Mesodermal cell (in vitro differentiated cells): ENCODE results near the gene C3orf49.

ENCODE experiments used
- H3K27ac ChIP-seq: 2 replicates; pipeline ENCODE4 v1.7.0; 2013; ENCODE audit warnings: mild to moderate bottlenecking, low read depth, low read length, moderate library complexity; ENCODE audit not compliant: severe bottlenecking
- H3K36me3 ChIP-seq: 2 replicates; pipeline ENCODE4 v1.7.1; 2013; ENCODE audit warnings: mild to moderate bottlenecking, low read length, moderate library complexity; ENCODE audit not compliant: control insufficient read depth, insufficient read depth
- H3K4me1 ChIP-seq: one replicate; pipeline ENCODE4 v1.7.1; 2013; ENCODE audit warnings: mild to moderate bottlenecking, low read length; ENCODE audit not compliant: insufficient read depth, control insufficient read depth, poor library complexity, severe bottlenecking
- H3K4me3 ChIP-seq: 2 replicates; pipeline ENCODE4 v1.7.0; 2013; ENCODE audit warnings: low read length, control low read depth, mild to moderate bottlenecking; ENCODE audit not compliant: insufficient read depth, poor library complexity, severe bottlenecking; ENCODE audit errors: extremely low read depth
- H3K9me3 ChIP-seq: 2 replicates; pipeline ENCODE4 v1.7.1; 2013; ENCODE audit warnings: mild to moderate bottlenecking, low read length, moderate library complexity; ENCODE audit not compliant: control insufficient read depth
- WGBS, 2 experiments: methylation state at CpG; one replicate each; pipeline ENCODE4 v1.1.5; 2013; ENCODE audit warnings: missing lambda C conversion rate in 2 of 2; ENCODE audit not compliant: insufficient coverage in 2 of 2; 5-methylcytosine and 5-hydroxymethylcytosine counted together

The C3orf49 gene

GRCh38 chr3:63809607-63810006, 9.5 kb upstream of the C3orf49 start:
- WGBS, 2 experiments: 83 to 95% methylated on average over 4 of the region's 6 CpGs
- no peaks in the 10 kb centered on the region for H3K36me3 ChIP-seq
- H3K27ac ChIP-seq: no peak overlapping the region
- no peaks in the 10 kb centered on the region for H3K4me1 ChIP-seq
- H3K4me3 ChIP-seq: no peak overlapping the region
- peaks cover 4% of the 10 kb centered on the region for H3K9me3 ChIP-seq

DNA sequence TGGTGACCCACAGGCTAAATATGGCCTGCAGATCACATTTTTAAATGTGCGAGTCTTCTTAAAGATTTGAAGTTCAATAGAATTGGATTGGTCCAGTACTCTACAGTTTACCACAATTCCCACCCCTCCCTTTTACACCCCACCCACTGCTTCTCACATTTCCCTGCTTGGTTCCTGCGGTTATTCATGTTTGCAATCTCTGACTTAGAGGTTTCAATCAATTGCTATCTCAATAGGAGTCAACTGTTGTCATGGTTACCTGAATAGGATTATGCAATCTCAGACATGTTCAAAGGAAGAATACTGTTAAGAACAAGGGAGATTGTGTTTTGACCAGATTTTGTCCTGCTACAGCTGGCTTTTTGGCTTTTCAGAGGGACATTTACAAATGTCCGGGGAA, 4.9 kb upstream of the C3orf49 start:
- no peaks in the 10 kb centered on the region for H3K9me3 ChIP-seq
- H3K4me1 ChIP-seq: no peaks in the 10 kb centered on the region
- H3K36me3 ChIP-seq: no peaks in the 10 kb centered on the region
- H3K4me3 ChIP-seq: no peak overlapping the region
- no peak overlapping the region for H3K27ac ChIP-seq
- WGBS, 2 experiments: 70 to 80% methylated on average over 1 of the region's 3 CpGs

DNA sequence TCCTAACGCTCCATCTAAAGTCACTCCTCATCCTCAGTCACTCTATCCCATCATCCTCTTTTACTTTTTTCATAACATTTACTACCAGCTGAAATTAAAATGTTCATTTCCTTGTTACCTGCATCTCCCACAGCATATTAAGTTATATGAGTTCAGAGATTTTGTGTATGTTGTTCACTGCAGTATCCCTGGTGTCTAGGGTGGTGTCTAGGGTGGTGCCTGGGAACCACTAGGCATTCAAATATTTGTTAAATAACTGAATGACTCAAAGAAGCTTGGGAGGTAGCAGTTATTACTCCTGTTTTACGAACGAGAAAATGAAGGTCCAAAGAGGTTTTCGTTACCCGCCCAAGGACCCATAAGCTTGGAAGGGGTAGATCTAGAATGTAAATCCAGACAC, 1.9 kb upstream of the C3orf49 start:
- no peaks in the 10 kb centered on the region for H3K4me1 ChIP-seq
- H3K9me3 ChIP-seq: no peaks in the 10 kb centered on the region
- WGBS, 2 experiments: 100% methylated on average over 1 to 3 of the region's 5 CpGs
- H3K4me3 ChIP-seq: no peak overlapping the region
- H3K36me3 ChIP-seq: no peaks in the 10 kb centered on the region
- no peak overlapping the region for H3K27ac ChIP-seq

GRCh38 chr3:63818282-63819150, 583 bp upstream of the C3orf49 start:
- no peak overlapping the region for H3K27ac ChIP-seq
- H3K4me3 ChIP-seq: no peak overlapping the region
- no peaks in the 10 kb centered on the region for H3K36me3 ChIP-seq
- H3K4me1 ChIP-seq: no peaks in the 10 kb centered on the region
- H3K9me3 ChIP-seq: no peaks in the 10 kb centered on the region
- 29 to 100% methylated on average over 3 to 6 of the region's 10 CpGs for WGBS, 2 experiments

DNA sequence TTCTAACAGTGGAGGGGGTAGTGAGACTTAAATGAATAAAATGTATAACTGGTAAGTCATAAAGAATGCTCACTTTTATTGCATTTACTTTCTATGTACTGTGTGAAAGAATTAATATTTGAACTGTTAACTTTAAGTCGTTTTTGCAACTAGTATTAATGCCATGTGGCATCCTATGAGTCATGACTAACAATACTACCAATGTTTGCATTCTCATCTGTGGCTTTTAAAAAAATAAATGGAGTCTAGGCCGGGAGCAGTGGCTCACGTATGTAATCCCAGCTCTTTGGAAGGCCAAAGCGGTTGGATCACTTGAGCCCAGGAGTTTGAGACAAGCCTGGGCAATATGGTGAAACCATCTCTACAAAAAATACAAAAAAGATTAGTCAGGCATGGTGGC, 5.2 kb downstream of the C3orf49 start:
- peaks cover 10% of the 10 kb centered on the region for H3K36me3 ChIP-seq
- H3K27ac ChIP-seq: no peak overlapping the region
- peaks cover 7% of the 10 kb centered on the region for H3K4me1 ChIP-seq
- 88 to 100% methylated on average over 3 of the region's 4 CpGs for WGBS, 2 experiments
- no peak overlapping the region for H3K4me3 ChIP-seq
- H3K9me3 ChIP-seq: no peaks in the 10 kb centered on the region

DNA sequence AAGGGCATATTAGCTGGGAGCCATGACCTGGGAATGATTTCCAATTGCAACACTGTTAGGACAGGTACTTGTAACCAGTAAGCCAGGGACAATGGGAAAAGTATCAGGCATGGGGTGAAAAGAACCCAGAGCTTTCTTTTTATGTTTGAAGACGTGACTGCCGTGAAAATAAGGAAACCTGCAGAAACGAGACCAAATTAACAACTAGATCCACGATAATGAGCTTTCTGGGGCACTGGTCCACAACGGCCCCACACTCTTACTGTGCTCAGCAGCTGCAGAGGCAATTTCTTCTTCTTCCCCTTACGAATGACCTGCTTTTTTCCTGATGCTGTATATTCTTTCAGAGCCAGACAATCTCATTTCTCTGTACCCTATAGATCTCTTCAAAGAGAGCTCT, 11.4 kb downstream of the C3orf49 start:
- H3K4me3 ChIP-seq: no peak overlapping the region
- WGBS, 2 experiments: 93 to 94% methylated on average over 5 to 6 of the region's 6 CpGs
- H3K27ac ChIP-seq: no peak overlapping the region
- no peaks in the 10 kb centered on the region for H3K9me3 ChIP-seq
- no peaks in the 10 kb centered on the region for H3K4me1 ChIP-seq
- H3K36me3 ChIP-seq: peaks cover 46% of the 10 kb centered on the region

DNA sequence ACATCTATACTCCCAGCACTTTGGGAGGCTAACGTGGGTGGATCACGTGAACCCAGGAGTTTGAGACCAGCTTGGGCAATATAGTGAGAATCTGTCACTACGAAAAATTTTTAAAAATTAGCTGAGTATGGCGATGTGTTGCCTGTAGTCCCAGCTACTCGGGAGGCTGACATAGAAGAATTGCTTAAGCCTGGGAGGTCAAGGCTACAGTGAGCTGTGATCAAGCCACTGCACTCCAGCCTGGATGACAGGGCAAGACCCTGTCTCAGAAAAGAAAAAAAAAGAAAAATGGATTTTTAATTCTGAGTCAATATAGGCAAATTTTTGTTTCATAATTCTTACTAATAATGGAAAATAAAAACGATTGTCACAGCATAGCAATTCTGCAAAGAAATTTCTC, 13.3 kb downstream of the C3orf49 start:
- no peaks in the 10 kb centered on the region for H3K4me1 ChIP-seq
- no peak overlapping the region for H3K27ac ChIP-seq
- peaks cover 42% of the 10 kb centered on the region for H3K36me3 ChIP-seq
- 95 to 98% methylated on average over 4 to 5 of the region's 6 CpGs for WGBS, 2 experiments
- H3K4me3 ChIP-seq: no peak overlapping the region
- no peaks in the 10 kb centered on the region for H3K9me3 ChIP-seq

DNA sequence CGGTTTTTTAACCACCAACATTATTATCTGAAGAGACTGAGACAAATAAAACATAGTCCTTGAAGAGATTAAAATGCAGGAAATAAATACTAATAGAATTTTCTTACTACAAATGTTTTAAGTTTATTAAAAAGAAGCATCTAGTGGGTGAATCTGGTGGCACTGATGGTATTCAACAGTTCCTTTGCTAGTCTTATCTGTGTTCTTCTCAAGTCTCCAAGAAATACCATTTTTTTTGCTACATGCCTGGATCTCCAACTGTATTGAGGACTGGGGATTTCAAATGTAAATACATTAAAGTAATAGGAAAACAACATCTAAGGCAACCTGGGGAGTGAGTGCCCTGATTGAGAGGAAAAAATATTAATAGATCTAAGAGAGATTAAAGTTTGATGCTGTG, 22.6 kb downstream of the C3orf49 start:
- no peaks in the 10 kb centered on the region for H3K9me3 ChIP-seq
- H3K27ac ChIP-seq: no peak overlapping the region
- H3K4me3 ChIP-seq: no peak overlapping the region
- H3K4me1 ChIP-seq: no peaks in the 10 kb centered on the region
- WGBS, 2 experiments: no CpG with 5 or more reads among the region's 1 CpG
- H3K36me3 ChIP-seq: no peaks in the 10 kb centered on the region

DNA sequence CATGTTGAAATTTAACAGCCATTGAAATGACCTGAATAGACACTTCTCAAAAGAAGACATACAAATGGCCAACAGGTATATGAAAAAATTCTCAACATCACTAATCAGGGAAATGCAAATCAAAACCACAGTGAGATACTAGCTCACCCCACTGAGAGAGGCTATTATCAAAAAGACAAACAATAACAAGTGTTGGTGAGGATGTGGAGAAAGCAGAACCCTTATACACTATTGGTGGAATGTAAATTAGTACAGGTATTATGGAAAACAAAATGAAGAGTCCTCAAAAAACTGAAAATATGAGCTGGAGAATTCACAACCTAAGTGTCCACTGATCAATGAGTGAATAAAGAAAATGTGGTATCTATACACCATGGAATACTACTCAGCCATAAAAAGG, 23.0 kb downstream of the C3orf49 start:
- Histone ChIP-seq H3K36me3 (no peaks in the 10 kb centered on the region), H3K4me3 (no peak overlapping the region), H3K27ac (no peak overlapping the region), H3K4me1 (no peaks in the 10 kb centered on the region), H3K9me3 (no peaks in the 10 kb centered on the region)

- WGBS, 2 experiments: 98% methylated on average over 4 of the region's 4 CpGs
- Histone ChIP-seq H3K27ac (no peak overlapping the region), H3K9me3 (no peaks in the 10 kb centered on the region), H3K4me1 (no peaks in the 10 kb centered on the region), H3K36me3 (no peaks in the 10 kb centered on the region), H3K4me3 (no peak overlapping the region)
Measured at GRCh38 chr3:63845215-63845614, 26.1 kb downstream of the C3orf49 start.

DNA sequence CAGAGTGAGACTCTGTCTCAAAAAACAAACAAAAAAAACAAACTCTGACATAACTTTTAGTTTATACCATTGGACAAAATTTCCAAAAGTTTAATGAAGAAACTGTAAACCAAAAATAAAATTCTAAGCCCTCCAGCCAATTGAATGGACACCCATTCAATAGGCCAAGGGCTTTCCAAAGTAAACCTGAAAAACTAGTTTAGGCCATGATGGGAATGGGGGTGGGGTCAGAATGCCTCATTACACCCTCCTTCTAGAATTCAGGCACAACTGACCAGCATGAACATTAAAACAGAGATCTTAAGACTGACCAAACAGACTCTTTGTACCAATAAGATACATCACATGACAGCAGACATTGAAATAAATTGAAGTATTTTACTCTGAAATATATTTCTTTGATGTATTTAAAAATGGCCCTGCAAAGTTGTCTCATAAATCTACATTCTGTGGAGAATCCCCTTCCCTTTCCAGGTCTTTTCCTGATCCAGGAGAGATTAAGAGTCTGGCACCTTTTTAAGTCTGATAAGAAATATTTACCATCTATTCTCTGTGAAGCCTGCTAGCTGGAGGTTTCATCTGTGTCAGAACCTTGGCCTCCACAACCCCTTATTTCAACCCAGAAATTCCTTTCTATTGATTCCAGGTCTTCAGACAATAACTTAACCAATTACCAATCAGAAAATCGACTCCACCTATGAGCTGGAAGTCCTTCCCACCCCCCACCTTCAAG, 28.8 kb downstream of the C3orf49 start:
- H3K4me3 ChIP-seq: no peak overlapping the region
- H3K36me3 ChIP-seq: no peaks in the 10 kb centered on the region
- H3K9me3 ChIP-seq: no peaks in the 10 kb centered on the region
- WGBS, 2 experiments: 63 to 86% methylated on average over 1 of the region's 1 CpG
- no peaks in the 10 kb centered on the region for H3K4me1 ChIP-seq
- no peak overlapping the region for H3K27ac ChIP-seq
